Cardiac muscle cell (in vitro differentiated cells and primary cell): Measurements from ENCODE around the gene NUDT12. TPM values are rescaled to one million over a fixed set of nuclear protein-coding genes. Genes with fewer than 3 reads are reported as not detected.

ENCODE experiments used
- DNase-seq, 2 donors: peaks; one replicate each; pipeline versions ENCODE4 v3.0.0 to v3.0.0-alpha.2; 2010 to 2017; ENCODE audit warnings: low read depth in 1 of 2, low spot score in 1 of 2
- H3K27ac ChIP-seq: fragments of 200-600 bp; sonication (generic); 2 replicates; pipeline ENCODE4 v1.5.1; 2016
- H3K27me3 ChIP-seq: fragments of 200-600 bp; sonication (generic); 2 replicates; pipeline ENCODE4 v1.6.0; 2016; ENCODE audit warnings: control low read depth
- H3K36me3 ChIP-seq: fragments of 200-600 bp; sonication (generic); 2 replicates; pipeline ENCODE4 v1.5.1; 2016; ENCODE audit warnings: control low read depth
- H3K4me1 ChIP-seq: fragments of 200-600 bp; sonication (generic); 2 replicates; pipeline ENCODE4 v1.8.1; 2017; ENCODE audit warnings: low read depth, mild to moderate bottlenecking, mixed run types
- H3K4me3 ChIP-seq: fragments of 200-600 bp; sonication (generic); 2 replicates; pipeline ENCODE4 v1.5.1; 2016; ENCODE audit warnings: mild to moderate bottlenecking
- H3K9me3 ChIP-seq: fragments of 200-600 bp; sonication (generic); 2 replicates; pipeline ENCODE4 v1.5.1; 2017; ENCODE audit warnings: low read depth, mild to moderate bottlenecking, control low read depth
- CTCF ChIP-seq: IDR thresholded peaks from 2 replicates; pipeline ENCODE4 v1.5.1; 2012; ENCODE audit warnings: low read depth, mild to moderate bottlenecking, low read length
- polyA plus RNA-seq: library from polyadenylated mRNA; unstranded; fragments of >200 nt; fragmentation: Nextera tagmentation; extraction: Ambion mirVana; gene quantifications from 2 replicates; pipeline ENCODE4 v1.2.1, GENCODE V29; 2016
- total RNA-seq: library from RNA; depleted of rRNA; stranded (reverse); fragments of >200 nt; gene quantifications from 2 replicates; pipeline ENCODE4 v1.2.3, GENCODE V29; 2016

NUDT12 gene
- total and polyA plus RNA-seq, 2 experiments from 2014 or later = 9.3 to 18.3 TPM

GRCh38 chr5:103587185-103587748 lies 24.7 kb upstream of the NUDT12 start:
- Histone ChIP-seq H3K4me3 (no peak overlapping the region), H3K9me3 (no peaks in the 10 kb centered on the region), H3K27me3 (no peaks in the 10 kb centered on the region), H3K27ac (no peak overlapping the region), H3K36me3 (no peaks in the 10 kb centered on the region), H3K4me1 (no peaks in the 10 kb centered on the region)
- peak in 1 of 2 donors; percentile 55 for DNase-seq
- peak; percentile 57 for TF ChIP-seq CTCF

- Histone ChIP-seq H3K36me3 (no peaks in the 10 kb centered on the region), H3K4me1 (no peaks in the 10 kb centered on the region), H3K27me3 (no peaks in the 10 kb centered on the region), H3K4me3 (no peak overlapping the region), H3K9me3 (no peaks in the 10 kb centered on the region), H3K27ac (no peak overlapping the region)
- TF ChIP-seq CTCF = peak; percentile 56
- peak; percentile 69 to 73 for DNase-seq
Measured at GRCh38 chr5:103582364-103582763, 19.8 kb upstream of the NUDT12 start.

- H3K4me3 ChIP-seq = no peak overlapping the region
- no peaks in the 10 kb centered on the region for H3K27me3 ChIP-seq
- H3K36me3 ChIP-seq = no peaks in the 10 kb centered on the region
- H3K9me3 ChIP-seq = no peaks in the 10 kb centered on the region
- H3K27ac ChIP-seq = no peak overlapping the region
- no peak for DNase-seq
- TF ChIP-seq CTCF = no peak
- H3K4me1 ChIP-seq = peaks cover 5% of the 10 kb centered on the region
Measured at GRCh38 chr5:103573411-103573810, 10.8 kb upstream of the NUDT12 start.

GRCh38 chr5:103572454-103572853 lies 9.9 kb upstream of the NUDT12 start:
- no peaks in the 10 kb centered on the region for H3K36me3 ChIP-seq
- H3K4me1 ChIP-seq = peaks cover 5% of the 10 kb centered on the region
- no peaks in the 10 kb centered on the region for H3K27me3 ChIP-seq
- H3K4me3 ChIP-seq = no peak overlapping the region
- H3K9me3 ChIP-seq = no peaks in the 10 kb centered on the region
- no peak for TF ChIP-seq CTCF
- no peak for DNase-seq
- no peak overlapping the region for H3K27ac ChIP-seq

GRCh38 chr5:103571730-103572129 lies 9.1 kb upstream of the NUDT12 start:
- Histone ChIP-seq H3K4me3 (no peak overlapping the region), H3K27me3 (no peaks in the 10 kb centered on the region), H3K27ac (no peak overlapping the region), H3K9me3 (no peaks in the 10 kb centered on the region), H3K36me3 (no peaks in the 10 kb centered on the region), H3K4me1 (peaks cover 5% of the 10 kb centered on the region)
- no peak for TF ChIP-seq CTCF
- DNase-seq = no peak
